Fibroblast of skin of right quadriceps (primary cell): ENCODE measurements around the gene ZFYVE19.
A peak's percentile ranks its signal among the peaks of the same experiment; 100 is the strongest.

ENCODE experiments used
- DNase-seq: peaks from one replicate; pipeline ENCODE4 v3.0.0-alpha.2; 2013

The ZFYVE19 gene, protein sequence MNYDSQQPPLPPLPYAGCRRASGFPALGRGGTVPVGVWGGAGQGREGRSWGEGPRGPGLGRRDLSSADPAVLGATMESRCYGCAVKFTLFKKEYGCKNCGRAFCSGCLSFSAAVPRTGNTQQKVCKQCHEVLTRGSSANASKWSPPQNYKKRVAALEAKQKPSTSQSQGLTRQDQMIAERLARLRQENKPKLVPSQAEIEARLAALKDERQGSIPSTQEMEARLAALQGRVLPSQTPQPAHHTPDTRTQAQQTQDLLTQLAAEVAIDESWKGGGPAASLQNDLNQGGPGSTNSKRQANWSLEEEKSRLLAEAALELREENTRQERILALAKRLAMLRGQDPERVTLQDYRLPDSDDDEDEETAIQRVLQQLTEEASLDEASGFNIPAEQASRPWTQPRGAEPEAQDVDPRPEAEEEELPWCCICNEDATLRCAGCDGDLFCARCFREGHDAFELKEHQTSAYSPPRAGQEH

DNA sequence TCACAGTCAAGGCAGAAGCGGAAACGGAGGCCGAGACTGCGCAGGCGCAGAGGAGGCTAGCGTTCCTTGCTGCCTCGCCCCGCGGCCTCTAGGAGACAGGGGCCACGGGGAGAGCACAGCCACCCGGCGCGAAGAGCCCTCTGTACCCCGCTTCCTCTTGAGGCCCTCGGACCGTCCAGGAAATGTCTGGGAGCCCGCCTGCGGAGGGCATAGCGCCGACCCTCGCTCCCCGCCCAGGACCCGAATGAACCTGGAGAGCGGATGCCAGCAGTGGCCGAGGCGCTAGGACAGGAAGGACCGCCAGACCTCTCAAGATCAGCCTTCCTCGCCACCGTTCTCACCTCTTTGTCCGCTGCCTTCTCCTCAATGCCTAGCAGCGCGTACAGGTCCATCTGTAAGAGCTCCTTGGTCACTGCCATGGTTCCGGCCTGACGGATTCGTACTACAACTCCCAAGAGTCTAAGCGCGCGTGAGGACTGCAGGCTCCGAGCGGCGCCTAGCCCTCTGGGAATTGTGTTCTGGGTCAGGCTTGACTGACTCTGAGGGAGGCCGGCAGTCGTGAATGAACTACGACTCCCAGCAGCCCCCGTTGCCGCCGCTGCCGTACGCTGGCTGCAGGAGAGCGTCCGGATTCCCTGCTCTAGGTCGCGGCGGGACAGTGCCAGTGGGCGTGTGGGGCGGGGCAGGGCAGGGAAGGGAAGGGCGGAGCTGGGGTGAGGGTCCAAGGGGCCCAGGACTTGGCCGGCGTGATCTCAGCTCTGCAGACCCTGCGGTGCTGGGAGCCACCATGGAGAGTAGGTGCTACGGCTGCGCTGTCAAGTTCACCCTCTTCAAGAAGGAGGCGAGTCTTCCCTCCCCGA is at the start of gene ZFYVE19, which contains the start of gene DNAJC17:
Gene ZFYVE19 (plus strand): TSS at position 62 of the 860 bp plus-strand sequence. CDS start 501 bp downstream, at position 563.
Gene DNAJC17 (minus strand): TSS at position 446 of the 860 bp plus-strand sequence. CDS start 27 bp downstream, at position 419.
- peak; percentile 97 for DNase-seq

DNA sequence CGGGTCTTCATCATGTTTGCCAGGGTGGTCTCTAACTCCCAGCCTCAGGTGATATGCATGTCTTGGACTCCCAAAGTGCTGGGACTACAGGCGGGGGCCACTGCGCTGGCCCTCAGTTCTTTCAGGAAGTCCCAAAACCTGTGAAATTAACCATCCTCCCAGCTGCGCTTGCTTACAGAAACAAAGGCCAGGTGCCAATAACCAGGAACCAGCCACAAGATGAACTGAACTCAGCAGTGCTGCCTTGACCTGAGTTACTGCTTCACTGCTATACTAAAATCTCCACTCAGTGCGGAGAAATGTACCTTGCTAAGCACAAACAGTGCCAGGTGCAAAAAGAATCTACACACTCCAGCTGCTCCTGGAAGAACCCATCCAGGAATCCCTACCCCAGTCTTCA is 46.9 kb upstream of the ZFYVE19 start:
- DNase-seq = no peak

DNA sequence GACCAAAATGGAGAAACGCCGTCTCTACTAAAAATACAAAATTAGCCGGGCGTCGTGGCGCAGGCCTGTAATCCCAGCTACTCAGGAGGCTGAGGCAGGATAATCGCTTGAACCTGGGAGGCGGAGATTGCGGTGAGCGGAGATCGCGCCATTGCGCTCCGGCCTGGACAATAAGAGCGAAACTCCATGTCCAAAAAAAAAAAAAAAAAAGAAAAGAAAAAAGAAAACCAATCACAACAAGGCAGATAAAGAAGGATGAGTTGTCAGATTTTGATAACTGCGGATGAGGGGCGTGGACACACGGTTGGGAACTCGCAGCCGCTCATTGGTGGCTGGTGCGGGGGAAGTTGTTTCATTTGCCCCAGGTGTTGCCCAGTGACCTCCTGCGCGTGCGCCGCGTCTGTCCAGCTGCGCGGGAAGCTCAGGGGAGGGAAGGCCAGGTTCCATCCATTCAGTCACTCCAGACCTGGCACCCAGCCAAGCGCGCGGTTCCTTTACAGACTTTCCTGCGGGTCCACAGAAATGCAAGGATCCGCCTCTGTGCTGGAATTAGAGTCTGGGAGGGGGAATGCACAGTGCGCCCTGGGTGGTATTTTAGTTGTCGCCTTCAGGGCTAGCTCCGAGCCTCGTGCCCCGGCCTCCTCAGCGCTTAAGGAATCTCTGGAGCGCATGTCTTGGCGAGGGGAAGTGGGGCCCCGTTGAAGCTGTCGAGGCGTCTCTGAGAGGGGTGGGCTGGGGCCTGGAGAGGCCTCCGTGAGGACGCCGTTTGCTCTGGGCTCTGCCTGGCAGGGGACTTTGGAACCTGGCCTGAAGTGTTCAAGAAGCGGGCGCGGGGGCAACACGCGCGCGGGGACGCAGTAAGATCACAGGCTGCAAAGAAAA is 43.7 kb upstream of the ZFYVE19 start:
- peak; percentile 65 for DNase-seq

DNA sequence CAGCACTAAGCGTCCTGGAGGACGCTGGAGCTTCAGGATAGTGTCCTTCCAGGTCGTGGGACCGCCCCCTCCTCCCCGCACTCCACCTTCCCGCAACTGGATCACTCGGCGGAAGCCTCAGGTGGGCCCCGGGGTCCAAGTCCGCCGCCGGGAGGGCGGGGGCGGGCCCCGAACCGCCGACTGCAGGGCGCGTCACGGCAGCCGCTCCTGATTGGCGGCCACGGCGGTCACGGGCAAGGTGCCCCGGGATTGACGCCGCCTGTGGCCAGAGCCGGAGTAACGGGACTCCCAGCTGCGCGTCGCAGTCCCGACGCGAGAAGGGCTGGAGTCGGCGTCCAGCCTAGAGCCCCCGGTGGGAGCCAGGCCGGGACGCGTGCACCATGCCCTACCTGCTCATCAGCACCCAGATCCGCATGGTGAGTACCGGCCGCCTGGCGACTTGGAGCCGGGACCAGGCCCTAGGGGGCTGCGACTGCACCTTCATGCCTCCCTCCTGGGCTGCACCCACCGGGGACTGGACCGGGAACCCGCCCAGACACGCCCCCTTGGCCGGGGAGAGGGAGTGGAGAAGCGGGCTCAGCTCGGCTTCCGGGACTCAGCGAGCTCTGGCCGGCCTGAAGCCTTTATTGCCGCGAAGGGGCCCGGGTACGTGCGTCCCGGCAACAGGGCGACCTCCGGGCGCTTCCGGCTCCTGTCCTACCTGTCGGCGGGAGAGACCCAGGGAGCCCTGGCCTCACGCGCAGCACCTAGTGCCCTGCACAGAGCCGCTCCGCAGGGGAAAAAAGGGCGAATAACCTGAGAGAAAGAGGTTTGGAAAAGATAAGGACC is 42.9 kb upstream of the ZFYVE19 start, which contains the start of gene GCHFR:
Gene GCHFR (plus strand): TSS at position 268 of the 828 bp plus-strand sequence. CDS start 113 bp downstream, at position 381.
- DNase-seq = peak; percentile 46

DNA sequence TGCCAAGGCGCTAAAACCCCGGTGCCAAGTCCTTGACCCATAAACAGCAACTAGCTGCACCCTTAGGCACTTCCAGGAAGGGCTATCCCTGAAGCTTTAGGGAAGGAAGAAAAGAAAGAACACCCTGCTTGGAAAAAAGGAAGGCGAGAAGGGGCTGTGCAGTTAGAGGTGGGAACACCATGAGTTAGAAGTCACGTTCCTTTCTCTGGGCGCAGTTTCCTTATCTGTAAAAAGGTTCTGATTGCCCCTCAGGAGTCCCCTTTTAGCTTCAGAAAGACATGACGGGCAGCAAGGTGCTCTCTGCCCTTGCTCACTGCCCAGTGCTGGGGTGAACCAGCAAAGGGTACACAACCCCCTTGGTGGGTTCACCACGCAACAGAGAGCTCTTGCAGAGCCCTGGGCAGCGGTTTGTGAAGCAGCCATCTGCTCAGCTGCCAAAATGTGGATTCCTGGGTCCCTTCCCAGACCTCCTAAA is 42.2 kb upstream of the ZFYVE19 start:
- DNase-seq = no peak

DNA sequence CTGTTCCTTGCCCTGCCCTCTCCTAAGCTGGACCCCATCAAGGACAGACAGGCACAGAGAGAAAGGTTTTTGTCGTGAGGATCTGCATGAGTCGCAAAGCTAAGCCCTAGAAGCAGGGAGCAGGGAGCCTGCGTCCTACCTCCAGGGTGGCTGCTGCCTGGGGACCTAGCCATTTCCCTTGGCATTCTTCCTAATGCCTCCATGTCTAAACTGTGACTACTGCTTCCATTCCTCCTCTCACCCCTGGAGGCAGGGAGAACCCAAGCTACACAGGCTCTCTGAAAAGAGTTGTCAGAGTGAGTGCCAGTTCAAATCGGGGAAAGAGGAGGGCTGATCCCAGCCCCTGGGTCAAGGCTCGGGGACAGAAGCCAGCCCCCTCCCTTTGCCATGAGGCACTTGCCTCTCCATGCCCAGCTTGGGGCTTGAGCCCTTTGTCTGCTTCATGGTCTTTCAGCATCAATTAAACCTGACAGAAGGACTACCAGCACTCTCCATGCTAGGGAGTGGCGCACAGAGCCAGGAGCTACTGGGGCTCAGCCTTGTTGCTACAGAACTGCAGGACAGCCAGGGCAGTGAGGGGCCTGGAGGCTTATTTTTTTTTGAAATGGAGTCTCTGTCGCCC is 40.6 kb upstream of the ZFYVE19 start:
- peak; percentile 27 for DNase-seq

DNA sequence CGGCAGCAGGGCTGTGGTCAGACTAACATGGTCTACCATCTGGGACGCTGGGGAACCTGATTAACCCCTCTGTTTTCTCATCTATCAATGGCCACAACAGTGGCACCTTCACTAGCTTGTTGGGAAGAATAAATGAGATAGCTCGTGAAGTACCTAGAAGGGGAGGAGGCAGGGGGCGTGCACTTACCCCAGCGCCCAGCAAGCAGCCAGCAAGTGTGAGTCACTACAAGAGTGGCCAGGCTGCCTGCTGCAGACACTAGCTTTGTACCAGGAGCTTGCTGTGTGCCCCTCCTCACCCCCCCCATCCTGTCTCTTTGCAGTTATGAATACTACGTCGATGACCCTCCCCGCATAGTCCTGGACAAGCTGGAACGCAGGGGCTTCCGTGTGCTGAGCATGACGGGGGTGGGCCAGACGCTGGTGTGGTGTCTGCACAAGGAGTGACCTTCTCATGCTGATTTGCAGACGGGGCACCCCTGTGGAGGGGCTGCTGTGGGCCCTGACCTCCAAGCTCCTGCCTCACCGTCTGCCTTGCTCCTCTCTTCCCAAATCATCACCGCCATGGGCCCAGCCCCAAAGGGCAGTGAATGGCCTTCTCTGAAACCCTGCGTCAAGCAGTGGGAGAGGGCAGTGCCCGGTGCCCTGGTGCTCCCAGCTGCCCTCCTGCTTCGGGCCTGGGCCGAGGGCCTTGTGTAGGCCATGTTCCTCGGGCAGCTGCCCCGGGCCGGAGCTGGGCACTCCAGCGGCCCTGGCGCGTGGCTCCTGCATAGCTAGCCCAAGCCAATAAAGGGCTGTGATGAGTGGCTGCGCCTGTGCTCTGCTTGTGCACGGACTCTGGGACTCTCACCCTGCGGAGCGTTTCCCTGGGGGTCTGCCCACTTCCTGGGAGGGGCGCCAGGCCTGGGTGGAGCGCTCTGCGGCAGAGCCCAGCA is 39.7 kb upstream of the ZFYVE19 start:
- DNase-seq = peak; percentile 25

DNA sequence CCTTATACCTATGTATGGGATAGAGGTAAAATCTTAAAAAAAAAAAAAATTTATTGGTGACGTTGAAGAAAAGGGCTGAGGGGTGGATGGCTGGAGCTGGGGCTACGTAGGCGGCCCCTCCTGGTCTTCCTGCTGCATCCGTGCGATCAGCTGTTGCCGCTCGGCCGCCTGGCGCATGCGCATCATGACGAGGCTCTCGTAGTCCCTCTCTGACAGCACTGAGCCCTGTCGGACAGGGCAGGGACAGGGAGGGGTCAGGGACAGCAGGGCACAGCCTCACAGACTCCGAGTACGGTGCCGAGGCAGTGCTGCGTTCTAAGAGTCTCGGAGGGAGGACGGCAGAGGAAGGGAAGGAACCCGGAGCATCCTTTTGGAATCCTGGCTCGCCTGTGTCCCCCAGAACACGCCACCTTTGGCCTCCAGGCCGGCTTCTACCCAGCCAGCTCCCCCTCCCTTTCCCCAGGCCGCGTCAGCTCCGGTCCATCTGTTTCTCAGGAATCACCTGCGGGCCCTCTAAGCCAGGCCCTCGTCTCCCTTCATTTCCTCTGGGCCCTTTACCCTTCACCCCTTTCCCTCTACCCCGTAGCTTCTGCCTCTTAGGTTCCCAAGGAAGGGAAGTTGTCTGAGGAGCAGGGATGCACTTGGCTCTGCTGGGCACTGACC is 38.9 kb upstream of the ZFYVE19 start:
- no peak for DNase-seq

DNA sequence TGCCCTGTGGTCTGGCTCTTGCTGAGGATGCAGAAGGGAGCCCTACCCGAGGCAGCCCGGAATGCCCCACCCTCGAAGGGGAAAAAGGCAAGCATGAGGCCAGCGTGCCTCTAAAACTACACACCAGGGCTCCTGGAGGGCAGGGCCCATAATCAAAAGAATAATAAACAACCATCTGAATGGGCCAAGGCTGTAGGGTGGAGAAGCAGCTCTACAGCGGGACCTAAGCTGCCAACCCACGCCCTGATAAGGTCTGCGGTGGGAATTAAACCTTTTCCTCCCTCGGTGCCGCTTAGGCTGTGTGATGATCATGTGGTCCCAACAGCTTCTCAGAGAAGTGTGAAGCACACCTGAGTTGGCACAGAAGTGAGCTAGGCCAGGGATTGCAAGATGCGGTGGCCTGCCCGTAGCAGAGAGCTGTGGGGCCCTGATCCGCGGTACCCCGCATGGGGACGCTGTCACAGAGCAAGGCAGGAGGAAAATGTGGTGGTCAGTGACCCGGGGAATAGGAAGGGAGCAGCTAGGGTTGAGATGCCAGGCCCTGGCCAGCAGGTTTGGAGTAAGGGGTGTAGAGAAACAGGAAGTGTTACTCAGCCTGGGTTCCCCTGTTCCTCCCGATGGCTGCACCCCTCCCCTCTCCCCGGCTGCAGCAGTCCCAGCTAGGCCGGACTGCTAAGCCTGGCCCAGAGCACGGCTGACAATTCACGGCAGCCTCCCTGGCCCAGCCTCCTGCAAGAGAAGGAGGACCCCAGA is 38.2 kb upstream of the ZFYVE19 start:
- DNase-seq = no peak

DNA sequence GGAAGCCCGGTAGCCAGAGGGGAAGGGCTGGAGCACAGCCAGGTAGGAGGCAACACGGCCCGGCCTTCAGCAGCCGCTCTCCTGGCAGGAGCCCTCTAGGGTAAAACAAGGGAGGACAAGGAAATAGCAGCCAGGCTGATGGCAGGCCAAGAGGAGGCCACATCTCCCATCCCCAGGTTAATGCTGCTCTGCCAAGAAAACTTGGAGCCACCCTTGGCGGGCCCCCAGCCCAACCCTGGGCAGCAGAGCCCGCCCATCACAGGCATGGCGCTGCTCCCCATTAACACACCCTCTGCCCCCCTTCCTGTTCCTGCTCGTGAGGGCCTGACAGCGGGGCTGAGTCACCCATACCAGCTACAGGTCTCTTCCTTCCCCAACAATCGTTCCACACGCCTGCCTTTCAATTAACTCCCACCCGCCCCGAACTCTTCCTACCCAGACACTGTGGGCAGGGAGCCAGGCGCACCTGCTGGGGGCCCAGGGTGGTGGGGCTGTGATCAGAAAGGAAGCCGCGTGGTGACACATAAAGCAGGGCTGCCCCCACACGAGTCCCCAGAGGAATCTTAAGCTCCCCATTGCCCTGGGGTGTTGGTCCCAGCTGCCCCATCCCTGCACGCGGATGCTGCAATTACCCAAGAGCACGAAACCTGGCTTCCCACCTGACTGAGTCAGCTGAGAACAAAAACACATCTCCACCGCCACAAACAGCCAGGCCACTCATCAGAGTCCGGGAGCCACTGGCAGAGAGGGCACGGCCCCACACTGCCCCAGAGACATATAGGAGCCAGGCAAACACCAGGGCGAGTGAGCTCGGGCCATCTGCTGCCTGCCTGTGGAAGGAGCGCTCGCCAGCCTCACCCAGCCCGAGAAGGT is 37.4 kb upstream of the ZFYVE19 start, which contains the start of gene C15orf62:
Gene C15orf62 (plus strand): TSS at position 707 of the 873 bp plus-strand sequence. CDS start 516 bp downstream, outside the sequence.
- peak; percentile 30 for DNase-seq

DNA sequence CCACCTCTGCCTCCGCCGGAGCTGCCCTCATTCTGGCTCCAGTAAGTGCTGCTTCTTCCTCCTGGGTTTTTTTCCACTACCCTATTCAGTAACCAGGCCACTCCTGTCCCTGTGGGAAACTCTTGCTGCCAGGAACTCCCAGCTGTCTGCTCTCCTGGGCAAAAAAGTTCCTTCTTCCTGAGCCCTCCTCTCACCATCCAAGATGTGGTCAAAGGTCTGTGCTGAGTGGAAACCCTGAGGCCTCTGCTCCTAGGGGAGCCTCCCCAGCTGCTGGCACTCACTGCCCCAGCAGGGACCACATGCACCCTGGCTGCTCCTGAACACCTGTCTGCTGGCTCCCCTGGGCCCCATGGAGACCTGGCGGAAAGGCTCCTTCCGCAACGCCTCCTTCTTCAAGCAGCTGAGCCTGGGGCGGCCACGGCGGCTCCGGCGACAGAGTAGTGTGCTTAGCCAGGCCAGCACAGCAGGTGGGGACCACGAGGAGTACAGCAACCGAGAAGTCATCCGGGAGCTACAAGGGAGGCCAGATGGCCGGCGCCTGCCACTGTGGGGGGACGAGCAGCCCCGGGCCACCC is 36.7 kb upstream of the ZFYVE19 start:
- no peak for DNase-seq

DNA sequence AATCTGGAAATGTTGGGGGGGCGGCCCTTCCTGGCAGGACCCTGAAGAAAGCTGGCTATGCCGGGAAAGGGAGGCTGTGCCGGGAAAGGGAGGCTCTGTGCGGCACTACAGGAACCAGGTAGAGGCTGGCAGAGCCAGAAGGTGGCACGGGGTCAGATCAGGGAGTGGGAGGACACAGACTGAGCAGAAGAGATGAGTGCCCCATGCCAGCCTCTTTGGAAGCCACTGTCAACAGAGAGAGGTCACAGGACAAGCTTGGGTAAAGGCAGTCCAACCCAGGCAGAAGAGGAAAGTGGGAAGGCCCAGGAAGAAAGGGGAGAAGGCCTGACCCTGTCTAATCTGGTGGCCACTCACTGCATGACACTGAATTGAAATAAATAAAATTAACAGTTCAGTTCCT is 35.6 kb upstream of the ZFYVE19 start:
- no peak for DNase-seq

DNA sequence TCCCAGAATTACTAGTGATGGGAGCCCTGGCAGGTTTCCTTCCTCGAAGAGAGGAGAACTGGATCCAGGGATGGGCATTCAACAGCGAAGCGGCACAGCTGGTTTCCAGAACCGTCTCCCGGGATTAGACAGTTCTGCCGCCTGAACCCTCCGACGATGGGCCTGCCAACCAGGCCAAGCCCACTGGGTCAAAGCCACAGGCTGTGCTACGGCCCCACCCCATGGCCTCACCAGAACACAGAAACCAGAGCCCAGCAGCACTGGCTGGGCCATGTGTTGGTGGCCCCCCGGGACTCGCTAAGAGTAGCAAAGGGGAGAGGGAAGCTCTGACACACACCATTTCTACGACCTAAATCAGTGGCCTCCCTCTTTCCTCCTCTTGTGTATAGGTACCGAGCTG is 34.9 kb upstream of the ZFYVE19 start:
- no peak for DNase-seq

DNA sequence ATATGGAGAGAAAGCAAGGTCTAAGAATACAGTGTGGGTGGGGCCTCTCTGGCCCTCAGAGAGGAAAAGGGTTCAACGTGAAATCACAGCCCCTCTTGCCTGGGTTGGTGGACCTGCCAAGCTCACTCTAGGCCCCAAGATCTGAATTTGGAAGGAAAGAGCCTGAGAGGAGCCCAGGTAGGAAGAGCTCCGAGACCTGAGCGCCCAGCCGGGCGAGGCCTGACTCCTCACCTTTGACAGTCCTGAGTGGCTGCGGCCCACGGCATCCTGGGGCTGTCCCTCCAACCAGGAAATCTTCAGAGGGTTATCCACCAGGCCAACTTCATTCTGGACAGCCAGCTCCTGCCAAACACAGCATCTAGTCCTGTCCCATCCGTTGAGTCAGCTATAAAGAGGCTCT is 33.4 kb upstream of the ZFYVE19 start:
- no peak for DNase-seq

DNA sequence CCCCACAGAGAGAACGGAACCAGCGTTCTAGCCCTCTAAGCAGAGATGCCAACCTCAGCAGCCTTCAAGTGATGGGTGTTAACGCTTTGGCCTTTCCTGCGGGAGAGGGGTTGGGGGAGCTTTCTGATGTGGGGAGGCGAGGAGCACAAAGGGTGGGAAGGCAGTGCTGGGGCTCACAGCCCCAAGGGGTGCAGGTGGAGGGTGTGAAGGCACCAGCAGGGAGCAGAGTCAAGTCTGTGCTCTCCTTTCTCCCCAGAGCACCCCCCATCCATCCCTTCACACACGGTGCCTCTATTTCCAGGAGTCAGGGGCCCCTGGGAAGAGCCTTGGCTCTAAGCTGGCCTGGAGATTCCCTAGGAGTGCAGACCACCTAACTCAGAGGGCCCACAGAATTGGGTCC is 33.0 kb upstream of the ZFYVE19 start:
- no peak for DNase-seq

DNA sequence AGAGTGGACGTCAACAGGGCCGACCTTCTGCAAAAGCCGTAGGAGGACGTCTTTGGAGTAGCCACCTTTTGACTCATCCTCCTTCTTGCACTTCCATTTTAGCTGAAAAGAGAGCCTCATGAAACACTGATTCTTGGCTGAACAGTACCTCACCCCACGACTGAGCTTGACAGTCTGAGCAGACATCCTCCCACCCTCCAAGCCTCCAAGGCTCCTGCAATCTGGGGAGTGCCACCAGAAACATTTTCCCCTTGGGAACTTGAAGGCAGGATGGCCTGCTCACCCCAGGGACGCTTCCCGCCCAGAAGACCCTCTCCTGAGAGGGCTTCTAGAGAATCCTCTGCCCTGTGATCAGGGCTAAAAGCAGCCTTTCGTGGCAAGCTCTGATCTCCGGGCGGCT is 31.9 kb upstream of the ZFYVE19 start:
- no peak for DNase-seq
